Stimulated activated CD4-positive, alpha-beta T cell treated with anti-CD3 and anti-CD28 coated beads, Interleukin-1b, Interleukin-23, amount 100 ng/mL, for 48 hours (primary cell): ENCODE measurements around the gene TUBB2B.

Source experiments
- DNase-seq: peaks from one replicate; pipeline ENCODE4 v3.0.0-alpha.2; 2020

The TUBB2B gene

DNA sequence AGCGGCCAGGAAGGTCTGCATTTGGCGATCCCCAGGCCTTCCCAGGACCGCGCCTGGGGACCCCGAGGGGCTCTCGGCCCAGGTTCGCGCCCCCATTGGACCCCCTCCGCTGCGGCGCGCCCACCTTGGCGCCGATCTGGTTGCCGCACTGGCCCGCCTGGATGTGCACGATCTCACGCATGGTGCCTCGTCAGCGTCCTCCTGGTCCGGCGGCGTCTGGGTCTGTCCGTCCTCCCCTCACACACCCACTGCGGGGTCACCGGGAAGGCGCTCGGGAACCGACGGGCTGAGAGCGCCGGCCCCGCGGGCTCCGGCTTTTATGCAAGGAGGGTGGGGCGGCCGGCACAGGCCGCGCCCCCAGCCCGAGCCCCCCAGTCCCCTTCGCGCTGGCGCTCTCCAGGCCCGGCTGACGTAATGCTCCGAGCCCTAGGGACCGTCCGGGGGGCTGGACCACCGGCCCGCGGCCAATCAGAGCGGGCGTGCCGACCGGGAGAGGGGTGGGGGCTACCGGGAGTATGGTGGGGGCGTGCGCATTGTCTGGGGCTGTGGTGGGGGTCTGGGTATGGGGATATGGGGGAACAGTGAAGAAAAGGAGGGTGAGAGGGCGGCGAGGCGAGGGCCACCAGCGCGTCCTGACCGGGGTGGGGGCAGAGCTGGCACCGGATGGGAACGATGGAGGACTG is at the start of gene TUBB2B:
Gene TUBB2B (minus strand): TSS at position 291 of the 683 bp plus-strand sequence. CDS start 110 bp downstream, at position 181.
- no peak for DNase-seq

DNA sequence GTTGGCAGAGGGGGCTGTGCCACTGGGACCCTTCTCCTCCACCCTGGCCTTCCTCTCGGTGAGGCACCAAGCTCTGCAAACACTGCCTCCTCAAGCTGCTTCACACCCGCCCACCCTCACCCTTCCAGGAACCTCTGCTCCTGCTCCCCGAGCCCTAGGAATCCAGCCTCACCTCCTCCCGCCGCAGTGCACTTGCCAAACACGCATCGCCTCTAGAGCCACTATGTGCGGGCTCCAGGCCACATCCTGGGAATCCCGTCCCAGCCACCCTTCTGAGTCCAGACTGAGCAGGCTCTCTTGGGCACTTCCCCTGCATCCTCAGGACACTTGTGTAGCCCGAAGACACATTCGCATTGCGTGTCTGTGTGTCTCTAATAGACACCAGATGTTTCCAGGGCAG is 49.8 kb upstream of the TUBB2B start:
- DNase-seq: no peak

DNA sequence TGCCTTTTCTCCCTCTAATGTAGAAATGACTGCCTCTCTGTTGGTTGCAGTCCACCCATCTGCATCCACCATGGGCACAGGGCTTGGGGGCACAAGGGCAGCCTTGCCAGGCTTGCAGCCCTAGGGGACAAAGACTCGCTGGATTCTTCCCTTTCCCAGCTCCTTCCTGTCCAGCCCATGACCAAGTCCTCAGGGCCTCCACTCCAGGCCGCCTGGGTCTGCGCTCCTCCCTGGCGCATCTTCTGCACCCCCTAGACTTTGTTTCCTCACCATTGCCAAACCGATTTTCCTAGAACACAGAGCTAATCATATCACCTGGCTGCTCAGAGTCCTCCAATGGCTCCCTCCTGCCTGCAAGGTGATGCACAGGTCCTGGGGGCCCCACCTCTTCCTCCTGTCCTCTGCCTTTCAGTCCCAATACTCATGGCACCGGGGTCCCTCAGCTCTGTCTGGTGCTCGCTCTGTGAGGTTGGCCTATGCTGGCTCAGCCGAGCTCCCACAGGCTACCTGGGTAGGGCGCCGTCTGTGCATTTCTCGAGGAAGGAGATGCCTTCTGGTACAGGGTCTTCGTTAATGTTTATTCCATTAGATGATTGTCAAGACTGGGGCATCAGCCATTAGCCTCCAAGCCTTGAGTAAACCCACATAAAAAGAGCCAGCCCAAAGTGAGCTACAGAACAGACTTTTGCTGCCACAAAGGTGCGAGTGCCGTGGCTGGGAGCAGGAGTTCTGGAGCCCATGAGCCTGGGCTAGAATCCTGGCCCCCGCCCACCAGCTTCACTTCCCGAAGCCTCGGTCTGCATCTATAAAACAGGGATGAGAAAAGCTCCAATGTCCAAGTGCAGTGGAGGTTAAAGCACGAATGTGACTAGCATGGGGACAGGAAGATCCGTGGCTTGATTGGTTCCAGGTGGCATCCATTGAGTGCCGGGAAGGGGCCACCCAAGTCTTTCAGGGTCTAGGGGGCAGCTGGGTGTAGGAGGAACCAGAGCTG is 49.0 kb upstream of the TUBB2B start:
- DNase-seq: no peak

DNA sequence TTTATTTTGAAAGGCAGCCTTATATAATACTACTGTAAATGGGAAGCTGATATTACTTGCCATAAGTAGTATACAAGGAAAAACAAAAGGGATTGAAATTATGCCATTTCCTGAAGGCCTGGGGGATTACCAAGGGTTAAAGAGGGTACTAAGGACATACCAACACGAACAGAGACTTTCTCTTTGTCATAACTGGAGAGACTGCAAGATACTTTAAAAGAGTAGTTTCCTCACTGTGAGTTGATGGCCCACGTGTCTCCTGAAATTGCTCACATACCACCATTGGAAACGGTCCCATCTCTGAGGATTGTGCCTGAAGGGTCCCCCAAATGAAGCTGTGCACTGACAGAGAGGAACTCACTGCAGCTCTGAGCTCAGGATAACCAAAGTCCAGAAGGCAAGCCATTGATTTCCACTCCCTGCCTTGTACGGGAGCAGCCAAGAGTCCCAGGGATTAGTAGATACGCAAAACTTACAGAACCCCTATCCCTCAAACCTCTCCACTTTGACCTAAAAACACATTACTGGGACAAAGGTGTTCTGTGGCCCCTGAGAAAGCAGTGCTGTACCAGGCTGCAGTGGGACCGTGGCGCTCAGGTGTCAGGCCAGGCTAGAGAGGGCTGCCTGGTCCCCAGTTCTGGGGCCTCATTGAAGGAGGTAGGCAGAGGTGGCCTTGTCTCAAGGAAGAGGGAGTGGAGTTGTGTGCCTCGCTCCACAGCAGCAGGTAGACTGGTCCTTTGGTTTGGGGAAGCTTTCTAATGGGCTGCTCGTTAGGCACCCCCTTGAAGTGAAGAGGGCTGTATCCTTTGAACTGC is 46.5 kb upstream of the TUBB2B start:
- no peak for DNase-seq

DNA sequence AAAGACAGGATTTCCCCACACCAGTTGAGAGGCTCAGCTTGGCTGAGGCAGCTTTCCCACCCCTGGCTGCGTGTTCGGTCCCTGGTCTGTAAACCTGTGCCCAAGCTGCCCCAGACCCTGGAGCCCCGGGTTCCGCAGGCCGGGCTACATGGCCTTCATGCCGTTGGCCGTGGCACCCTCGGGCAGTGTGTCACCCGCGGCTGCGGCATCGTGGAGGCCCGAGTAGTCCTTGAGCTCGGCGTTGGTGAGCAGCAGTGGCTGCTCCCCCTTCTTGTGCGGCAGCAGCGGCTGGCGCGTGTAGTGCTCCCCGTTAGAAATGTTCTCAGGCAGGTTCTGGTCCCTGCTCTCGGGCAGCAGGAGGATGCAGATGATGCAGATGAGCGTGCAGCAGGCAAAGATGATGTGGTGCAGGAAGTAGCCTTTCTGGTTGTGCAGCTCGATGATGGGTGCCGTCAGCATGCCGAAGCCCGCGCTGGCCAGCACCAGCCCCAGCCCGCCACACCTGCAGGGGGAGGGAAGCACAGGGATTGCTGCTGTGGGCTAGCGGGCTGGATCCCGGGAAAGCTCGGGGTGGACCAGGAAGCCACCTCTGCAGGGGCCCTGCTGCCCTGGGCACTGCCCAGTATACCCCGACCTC is 45.6 kb upstream of the TUBB2B start:
- no peak for DNase-seq

DNA sequence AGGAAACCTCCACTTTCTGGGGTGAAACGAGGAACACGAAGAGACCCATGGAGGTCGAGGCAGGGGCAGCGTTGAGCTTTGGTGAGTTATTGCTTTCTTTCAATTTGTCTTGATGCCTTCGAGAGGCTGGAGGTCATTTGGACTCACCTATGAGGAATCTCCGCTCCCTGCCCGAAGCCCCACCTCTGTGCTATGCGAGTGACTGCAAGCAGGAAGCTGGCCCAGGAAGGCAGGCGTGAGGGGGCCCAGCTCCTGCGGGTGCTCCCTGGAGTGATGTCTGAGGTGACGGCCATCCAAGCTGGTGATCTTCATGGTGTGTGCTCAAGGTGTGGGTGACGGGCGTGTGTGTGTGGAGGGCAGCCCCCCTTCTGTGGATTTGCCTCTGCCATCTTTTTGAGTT is 44.3 kb upstream of the TUBB2B start:
- no peak for DNase-seq

DNA sequence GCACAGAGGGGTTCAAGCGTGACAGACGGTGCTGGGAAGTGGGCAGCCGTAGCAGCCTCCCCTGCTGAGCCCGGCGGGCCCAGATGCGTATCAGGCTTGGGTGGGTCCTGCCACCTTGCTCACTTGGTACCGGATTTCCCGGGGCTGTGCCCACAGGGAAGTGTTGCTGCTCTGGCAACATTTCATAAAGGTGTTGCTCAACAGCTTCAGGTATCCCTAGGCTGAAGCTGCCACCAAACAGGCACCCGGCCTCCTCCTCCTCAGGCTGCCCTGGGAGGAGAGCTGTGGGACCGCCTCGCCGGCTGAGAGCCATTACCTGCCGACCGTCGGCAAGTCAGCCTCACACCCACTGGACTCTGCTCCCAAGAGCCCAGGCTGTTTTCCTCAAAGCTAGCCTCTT is 42.8 kb upstream of the TUBB2B start:
- DNase-seq: no peak

DNA sequence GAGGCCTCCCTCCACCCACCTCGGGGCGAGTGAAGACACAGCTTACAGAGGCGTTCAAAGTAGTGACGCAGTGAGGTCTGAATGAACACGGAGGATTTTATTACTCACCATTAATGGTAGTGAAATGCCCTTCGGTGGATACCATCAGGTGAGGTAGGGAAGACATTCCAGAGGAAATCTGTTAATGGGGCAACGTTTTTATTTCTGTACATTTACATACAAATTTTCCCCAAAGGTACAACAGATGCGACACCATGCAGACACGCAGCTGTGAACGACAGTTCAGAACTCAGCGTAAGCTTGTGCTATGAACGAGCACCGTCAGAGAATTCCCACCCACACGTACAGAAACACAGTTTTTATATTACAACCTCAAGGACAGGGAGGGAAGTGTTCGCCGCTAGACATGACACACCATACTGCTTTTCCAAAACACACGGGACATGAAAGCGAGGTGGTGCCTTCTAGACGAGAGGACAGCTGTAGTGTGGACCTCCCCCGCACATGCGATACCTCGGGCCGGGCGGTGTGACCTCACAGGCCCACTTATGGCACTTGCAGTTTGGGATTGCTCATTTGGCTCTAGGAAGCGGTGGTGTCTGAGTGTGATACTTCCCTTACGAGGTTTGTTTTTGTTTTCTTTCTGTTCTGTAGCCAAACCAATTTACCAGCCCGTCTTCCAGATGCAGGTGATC is 42.0 kb upstream of the TUBB2B start:
- DNase-seq: peak; percentile 28

DNA sequence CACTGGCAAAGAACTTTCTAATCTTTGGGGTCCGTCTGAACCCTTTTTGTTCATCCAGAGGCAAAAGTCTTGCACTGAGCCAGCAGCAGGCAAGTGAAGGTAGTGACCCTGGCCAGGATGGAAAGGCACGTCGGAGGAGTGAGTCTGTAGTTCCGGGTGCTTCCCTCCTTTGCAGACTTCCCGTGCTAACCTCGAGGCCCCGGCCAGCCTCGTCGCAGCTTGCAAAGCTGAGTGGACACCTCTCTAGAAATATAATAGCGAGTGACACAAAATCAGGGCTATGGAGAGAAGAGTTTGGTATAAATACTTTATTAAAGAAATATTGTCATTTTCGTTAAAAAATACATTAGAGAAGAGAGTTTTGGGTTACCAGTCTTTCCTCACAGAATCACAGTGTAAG is 41.2 kb upstream of the TUBB2B start:
- DNase-seq: no peak

DNA sequence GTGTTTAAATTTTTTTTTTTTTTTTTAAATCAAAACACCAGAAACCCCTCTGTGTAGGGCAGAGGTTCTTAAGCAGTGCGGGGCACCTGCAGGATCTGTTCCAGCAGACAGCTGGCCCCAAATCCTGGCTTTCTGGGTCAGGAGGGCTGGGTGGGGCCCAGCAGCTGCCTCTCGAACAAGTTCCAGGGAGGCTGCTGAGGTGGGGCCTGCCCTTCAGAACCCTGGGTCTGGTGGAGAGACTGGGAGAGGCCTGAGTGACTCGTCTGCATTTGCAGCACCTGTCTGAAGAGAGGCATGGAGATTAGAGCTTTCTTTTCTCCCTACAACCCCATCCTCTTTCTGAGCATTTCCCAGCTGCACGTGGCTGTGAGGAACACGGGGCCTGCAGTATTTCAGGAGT is 39.7 kb upstream of the TUBB2B start:
- no peak for DNase-seq

DNA sequence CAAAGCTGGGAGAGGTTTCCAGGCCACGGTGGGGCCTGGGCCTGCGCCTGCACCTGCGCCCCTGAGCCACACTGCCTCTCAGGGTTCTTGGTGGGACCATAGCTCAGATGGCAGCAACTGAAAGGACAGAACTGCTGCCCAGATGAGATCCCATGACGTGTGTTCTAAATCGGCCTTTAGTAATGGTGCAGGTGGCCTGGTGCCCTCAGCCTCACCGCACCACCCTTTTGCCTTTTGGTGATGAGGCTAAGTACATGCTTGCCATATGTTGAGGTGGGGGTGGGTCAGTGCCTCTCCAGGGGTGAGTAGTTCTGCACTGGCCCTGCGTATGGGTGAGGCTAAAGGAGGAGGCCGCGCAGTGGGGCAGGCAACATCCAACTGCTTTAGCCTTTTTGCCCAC is 38.7 kb upstream of the TUBB2B start:
- DNase-seq: no peak

DNA sequence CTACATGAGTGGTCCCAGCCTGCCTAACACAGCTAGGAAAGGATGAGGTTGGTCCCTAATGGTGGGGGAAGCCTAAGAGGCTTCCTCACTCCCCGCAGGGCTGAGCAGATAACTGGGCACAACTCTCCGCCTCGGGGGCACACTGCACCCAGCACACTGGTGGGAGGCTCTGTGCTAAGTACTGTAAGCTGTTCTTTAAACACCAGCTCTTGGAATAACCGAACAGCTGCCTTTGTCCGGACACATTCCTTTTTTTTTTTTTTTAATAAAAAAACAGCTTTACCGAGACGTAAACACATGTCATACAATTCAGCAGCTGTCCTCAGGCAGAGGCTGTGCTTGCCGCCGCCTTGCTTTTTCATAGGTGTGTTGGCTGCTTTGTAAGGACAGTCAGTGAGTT is 38.2 kb upstream of the TUBB2B start:
- no peak for DNase-seq

DNA sequence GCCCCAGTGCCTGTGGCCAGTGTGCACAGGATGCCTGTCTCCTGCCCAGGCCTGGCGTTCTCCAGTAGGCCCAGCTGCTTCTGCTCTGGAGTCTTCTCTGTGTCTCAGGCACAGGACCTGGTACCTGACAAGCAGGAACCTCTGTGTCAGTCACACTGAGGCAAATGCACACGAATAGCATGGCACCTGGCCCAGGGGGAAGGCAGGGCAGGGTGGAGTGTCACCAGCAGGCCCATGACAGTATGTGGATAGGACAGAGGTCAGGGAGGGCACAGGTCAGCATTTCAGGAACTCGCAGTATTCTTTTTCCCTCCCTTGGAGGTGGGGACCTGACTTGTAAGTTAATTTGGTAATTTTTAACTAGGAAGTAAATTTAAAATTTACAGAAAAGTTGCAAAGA is 36.9 kb upstream of the TUBB2B start:
- no peak for DNase-seq

DNA sequence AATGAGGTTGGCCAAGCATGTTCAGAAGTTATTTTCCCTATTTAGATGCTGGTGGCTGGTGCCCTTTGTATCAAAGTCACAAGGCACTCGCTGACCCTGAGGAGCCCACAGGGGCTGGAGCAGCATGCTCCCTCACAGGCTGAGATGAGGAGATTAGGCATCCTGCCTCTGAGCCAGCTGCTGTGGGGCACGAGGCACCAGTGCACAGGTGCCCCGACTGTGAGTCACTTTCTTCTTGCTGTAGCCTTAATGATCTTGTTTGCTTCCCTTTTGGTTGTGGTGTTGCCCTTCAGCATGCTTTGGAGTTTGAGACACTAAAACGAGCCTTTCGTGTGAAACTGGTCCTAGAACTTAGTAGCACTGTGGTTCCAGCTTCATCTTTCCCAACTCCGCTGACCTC is 35.6 kb upstream of the TUBB2B start:
- DNase-seq: no peak

DNA sequence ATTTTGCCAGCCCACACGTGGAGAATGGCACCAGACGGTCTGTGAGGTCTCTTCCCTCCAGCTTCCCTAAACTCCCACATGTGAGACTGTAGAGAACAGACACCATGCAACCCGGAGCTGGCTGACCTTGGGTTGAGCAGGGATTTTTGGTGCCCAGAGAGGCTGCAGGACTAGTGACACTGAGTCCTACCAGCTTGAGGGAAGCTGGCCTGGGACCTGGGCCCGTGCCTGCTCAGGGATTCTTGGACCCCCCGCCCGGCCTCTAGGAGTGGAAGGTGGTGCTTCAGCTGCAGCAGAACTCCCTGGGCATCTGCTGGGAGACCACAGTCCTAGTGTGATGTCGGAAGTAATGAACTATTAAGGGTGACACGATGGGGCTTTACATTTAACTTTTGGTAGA is 34.5 kb upstream of the TUBB2B start:
- DNase-seq: no peak

DNA sequence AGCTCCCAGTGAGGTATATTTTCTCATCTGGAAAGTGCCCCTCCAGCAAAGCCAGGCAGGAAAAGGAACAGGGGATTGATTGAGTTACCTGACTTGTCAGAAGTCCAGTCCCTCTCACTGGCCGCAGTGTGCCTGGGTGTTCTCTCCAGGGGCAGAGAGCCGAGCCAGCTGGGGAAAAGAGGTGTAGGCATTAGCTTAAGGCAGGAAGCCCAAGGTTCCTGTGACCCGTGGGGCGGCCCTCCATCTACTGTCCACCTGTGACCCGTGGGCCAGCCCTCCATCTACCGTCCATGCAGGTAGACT is 34.0 kb upstream of the TUBB2B start:
- no peak for DNase-seq

DNA sequence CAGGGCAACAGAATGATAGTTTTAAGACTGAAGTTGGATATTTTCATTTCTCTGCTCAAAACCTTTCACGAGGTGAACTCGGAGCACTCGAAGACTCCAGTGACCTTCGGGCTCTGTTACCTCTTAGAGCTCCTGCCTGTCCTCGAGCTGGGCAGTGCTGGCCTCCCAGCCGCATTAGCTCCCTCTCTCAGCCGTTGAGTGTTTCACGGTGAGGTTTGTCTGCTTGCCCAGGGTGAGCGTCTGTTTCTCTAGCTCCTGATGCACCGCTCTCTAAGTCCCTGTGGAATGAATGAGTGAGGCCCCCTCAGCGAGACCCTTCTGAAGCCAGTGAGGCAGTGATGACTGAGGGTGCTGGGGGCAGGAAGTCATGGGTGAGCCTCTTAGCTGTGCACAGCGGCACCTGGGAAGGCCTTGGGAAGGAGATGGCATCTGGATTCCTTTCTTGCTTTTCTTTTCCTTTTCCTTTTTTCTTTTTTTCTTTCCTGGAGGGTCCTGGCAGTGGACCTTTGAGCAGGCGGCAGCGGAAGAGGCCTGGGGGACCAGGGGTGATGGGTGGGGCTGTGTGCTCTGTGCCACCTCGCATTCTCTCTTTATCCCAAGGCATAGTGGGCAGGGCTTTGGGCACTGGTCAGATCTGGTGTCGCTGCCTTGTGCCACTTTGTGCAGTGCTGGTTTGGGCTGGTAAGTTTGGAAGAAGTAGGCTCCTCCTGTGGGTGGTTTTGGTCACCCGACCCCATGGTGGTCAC is 33.5 kb upstream of the TUBB2B start:
- no peak for DNase-seq

DNA sequence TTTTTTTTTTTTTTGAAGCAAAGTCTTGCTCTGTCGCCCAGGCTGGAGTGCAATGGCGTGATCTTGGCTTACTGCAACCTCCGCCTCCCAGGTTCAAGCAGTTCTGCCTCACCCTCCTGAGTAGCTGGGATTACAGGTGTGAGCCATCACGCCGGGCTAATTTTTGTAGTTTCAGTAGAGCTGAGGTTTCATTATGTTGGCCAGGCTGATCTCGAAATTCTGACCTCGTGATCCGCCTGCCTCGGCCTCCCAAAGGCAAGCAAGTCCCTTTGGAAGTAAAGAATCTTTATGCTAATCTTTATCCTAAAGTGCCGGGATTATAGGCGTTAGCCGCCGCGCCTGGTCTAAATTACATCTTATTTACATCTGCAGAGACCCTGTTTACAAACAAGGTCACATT is 32.8 kb upstream of the TUBB2B start:
- no peak for DNase-seq

DNA sequence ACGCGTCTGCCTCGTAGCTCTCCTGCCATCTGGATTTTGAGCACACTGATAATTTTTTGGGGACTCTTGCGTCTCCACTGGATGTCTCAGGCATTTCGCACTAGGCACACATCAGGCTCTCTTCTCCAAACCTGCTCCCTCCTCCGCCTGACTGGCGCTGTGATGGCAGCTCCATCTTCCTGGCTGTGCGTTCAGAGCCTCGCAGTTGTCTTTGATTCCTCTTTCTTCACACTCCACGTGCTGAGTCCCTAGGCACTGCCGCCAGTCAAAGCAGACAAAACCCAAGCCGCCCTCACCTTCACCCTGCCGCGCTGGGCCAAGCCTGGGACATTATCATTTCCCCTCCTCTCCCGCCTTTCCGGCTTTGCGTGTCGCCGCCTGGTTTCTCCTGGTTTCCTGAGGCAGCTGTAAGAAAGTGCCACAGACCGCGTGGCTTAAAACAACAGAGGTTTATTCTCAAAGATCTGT is 32.1 kb upstream of the TUBB2B start:
- DNase-seq: peak; percentile 25

DNA sequence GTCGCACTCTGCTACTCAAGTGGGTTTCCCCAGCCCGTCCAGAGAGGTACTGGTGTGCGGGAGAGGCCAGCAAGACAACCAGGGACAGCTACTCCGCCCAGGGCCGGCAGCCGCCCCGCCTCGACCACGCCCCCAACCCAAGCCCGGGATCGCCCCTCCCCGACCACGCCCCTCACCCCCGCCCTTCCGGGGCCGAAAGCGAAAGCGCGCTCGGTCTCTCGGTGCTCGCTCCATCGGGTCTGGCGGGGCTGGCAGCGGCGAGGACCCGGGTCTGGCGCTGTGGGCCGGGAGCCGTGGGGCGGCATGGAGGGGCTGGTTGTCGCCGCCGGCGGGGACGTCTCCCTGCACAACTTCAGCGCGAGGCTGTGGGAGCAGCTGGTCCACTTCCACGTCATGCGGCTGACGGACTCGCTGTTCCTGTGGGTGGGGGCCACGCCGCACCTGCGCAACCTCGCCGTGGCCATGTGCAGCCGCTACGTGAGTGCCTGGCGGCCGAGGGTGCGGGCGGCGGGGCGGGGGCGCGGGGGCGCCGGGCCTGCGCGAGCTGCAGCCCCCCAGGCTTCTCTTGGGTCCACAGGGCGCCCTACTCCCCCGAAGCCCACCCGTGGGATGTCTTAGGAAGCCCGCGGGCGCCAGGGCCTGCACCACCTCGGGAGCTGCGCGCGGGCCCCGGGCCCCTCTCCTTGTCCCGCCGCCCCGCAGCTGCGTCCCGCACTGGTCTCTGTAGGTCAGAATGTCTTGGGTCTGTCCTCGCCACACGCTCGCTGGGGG is 31.5 kb upstream of the TUBB2B start, which contains the start of gene PSMG4:
Gene PSMG4 (plus strand): TSS at position 228 of the 771 bp plus-strand sequence. CDS start 76 bp downstream, at position 304.
- peak; percentile 92 for DNase-seq

DNA sequence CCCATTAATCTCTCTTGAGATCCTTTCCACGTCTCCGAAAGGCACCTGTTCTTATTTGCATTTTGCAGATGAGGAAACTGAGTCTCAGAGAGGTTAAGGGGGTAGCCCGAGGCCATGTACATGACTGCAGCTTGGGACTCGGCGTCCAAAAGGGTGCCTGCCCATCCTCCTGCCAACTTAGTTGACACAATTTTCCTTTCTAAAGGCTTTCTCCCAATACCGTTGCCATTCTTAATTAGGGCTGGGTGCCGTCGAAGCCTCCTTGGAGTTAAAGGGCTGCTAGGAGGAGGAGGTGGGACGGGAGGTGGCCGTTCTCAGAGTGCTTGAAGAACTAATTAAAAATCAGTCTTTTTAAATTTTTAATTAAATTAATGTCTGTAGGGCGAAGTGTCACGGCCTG is 30.7 kb upstream of the TUBB2B start:
- DNase-seq: no peak
